Left renal cortex interstitium (tissue), 4 donors: ENCODE data around the gene HS6ST2. TPM values are rescaled to one million over a fixed set of nuclear protein-coding genes. Genes with fewer than 3 reads are reported as not detected.

ENCODE experiments used
- DNase-seq, 4 donors: peaks; one replicate each; pipeline ENCODE4 v3.0.0-alpha.2; 2013; ENCODE audit warnings: low read depth in 4 of 4, low spot score in 2 of 4, missing footprints in 1 of 4
- polyA plus RNA-seq, 4 donors: library from polyadenylated mRNA; unstranded; fragments of 120-200 nt; gene quantifications; one replicate each; pipeline ENCODE4 v1.2.1, GENCODE V29; 2013; ENCODE audit not compliant: insufficient read length in 4 of 4

Gene HS6ST2
- polyA plus RNA-seq, 4 donors = 20.8 to 27.8 (median 22.5) TPM

GRCh38 chrX:132809581-132809980, 148.8 kb downstream of the HS6ST2 start:
- no peak for DNase-seq

GRCh38 chrX:132807411-132808030, 150.9 kb downstream of the HS6ST2 start:
- DNase-seq = no peak

- DNase-seq = no peak
Observed at GRCh38 chrX:132802033-132802432, 156.4 kb downstream of the HS6ST2 start.

GRCh38 chrX:132795181-132795580, 163.2 kb downstream of the HS6ST2 start:
- DNase-seq = no peak

- no peak for DNase-seq
Observed at GRCh38 chrX:132791714-132792113, 166.7 kb downstream of the HS6ST2 start.

- no peak for DNase-seq
Observed at GRCh38 chrX:132790329-132790728, 168.1 kb downstream of the HS6ST2 start.

GRCh38 chrX:132786217-132786616, 172.2 kb downstream of the HS6ST2 start:
- DNase-seq = no peak

- no peak for DNase-seq
Observed at GRCh38 chrX:132778917-132779316, 179.5 kb downstream of the HS6ST2 start.

GRCh38 chrX:132776486-132777210, 181.8 kb downstream of the HS6ST2 start:
- DNase-seq = no peak

GRCh38 chrX:132775263-132775823, 183.1 kb downstream of the HS6ST2 start:
- no peak for DNase-seq

- no peak for DNase-seq
Observed at GRCh38 chrX:132774010-132774714, 184.3 kb downstream of the HS6ST2 start.

GRCh38 chrX:132769609-132770008, 188.8 kb downstream of the HS6ST2 start:
- no peak for DNase-seq

- DNase-seq = no peak
Observed at GRCh38 chrX:132766452-132766851, 192.0 kb downstream of the HS6ST2 start.

- no peak for DNase-seq
Observed at GRCh38 chrX:132763528-132763927, 194.9 kb downstream of the HS6ST2 start.

GRCh38 chrX:132758759-132759158, 199.7 kb downstream of the HS6ST2 start:
- no peak for DNase-seq

GRCh38 chrX:132757066-132757623, 201.3 kb downstream of the HS6ST2 start:
- DNase-seq = no peak

GRCh38 chrX:132756439-132756838, 202.0 kb downstream of the HS6ST2 start:
- DNase-seq = no peak

- no peak for DNase-seq
Observed at GRCh38 chrX:132751063-132751690, 207.3 kb downstream of the HS6ST2 start.

GRCh38 chrX:132750331-132751062, 207.9 kb downstream of the HS6ST2 start:
- no peak for DNase-seq

GRCh38 chrX:132749406-132749805, 209.0 kb downstream of the HS6ST2 start:
- no peak for DNase-seq
